Activated T-cell treated with anti-CD3 and anti-CD28 coated beads, Interleukin-2, amount 50 U/mL, for 24 hours (primary cell): Measurements from ENCODE around the gene GIT2.
"Not testable (repeated sequence)": the region's sequence is repeated elsewhere in the genome, so short reads cannot be mapped to it uniquely, and the experiment has no call there.

ENCODE experiments used
- DNase-seq: peaks from one replicate; pipeline ENCODE4 v3.0.0-alpha.2; 2020
- H3K27ac Mint-ChIP-seq: 2 replicates; pipeline ENCODE4 v1.8.0; 2020; ENCODE audit warnings: mild to moderate bottlenecking, mixed read lengths
- H3K27me3 Mint-ChIP-seq: 2 replicates; pipeline ENCODE4 v1.8.0; 2020; ENCODE audit warnings: mixed read lengths
- H3K36me3 Mint-ChIP-seq: 2 replicates; pipeline ENCODE4 v1.8.0; 2020; ENCODE audit warnings: low read depth, mixed read lengths
- H3K4me1 Mint-ChIP-seq: 2 replicates; pipeline ENCODE4 v1.8.0; 2020; ENCODE audit warnings: low read depth, mixed read lengths
- H3K4me3 Mint-ChIP-seq: 2 replicates; pipeline ENCODE4 v1.8.0; 2020; ENCODE audit warnings: mild to moderate bottlenecking, moderate library complexity, mixed read lengths
- H3K9me3 Mint-ChIP-seq: 2 replicates; pipeline ENCODE4 v1.8.0; 2020; ENCODE audit warnings: mixed read lengths

GIT2 gene

GRCh38 chr12:109997393-109997792 lies 1.2 kb upstream of the GIT2 start:
- Mint-ChIP-seq H3K4me1 (peaks cover 70% of the 10 kb centered on the region), H3K27me3 (no peaks in the 10 kb centered on the region), H3K4me3 (peak overlapping the region; percentile 99), H3K36me3 (peaks cover 38% of the 10 kb centered on the region), H3K9me3 (no peaks in the 10 kb centered on the region), H3K27ac (no peak overlapping the region)
- no peak for DNase-seq

- H3K9me3 Mint-ChIP-seq, result no peaks in the 10 kb centered on the region
- peaks cover 42% of the 10 kb centered on the region for H3K36me3 Mint-ChIP-seq
- H3K4me1 Mint-ChIP-seq, result peaks cover 68% of the 10 kb centered on the region
- H3K4me3 Mint-ChIP-seq, result peak overlapping the region; percentile 97
- H3K27ac Mint-ChIP-seq, result peak overlapping the region; percentile 94
- DNase-seq, result no peak
- no peaks in the 10 kb centered on the region for H3K27me3 Mint-ChIP-seq
Measured at GRCh38 chr12:109996483-109996853, 300 bp upstream of the GIT2 start.

DNA sequence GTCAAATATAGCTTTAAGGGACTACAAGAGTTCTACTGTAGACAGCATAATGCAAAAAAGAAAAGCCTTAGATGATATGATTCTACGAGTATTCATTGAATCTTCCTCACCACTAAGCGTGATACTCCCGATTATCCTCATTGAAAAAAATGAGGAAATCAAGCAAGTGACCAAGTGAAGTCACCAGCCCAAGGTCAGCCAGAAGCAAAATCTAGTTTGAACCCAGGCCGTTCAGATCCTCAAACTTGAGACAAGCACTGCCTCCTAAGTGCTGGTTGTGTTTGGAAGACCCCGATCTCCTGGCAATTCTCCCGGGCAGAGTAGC lies 845 bp downstream of the GIT2 start:
- no peaks in the 10 kb centered on the region for H3K27me3 Mint-ChIP-seq
- H3K4me3 Mint-ChIP-seq, result peak overlapping the region; percentile 97
- H3K27ac Mint-ChIP-seq, result peak overlapping the region; percentile 95
- H3K36me3 Mint-ChIP-seq, result peaks cover 53% of the 10 kb centered on the region
- no peak for DNase-seq
- H3K4me1 Mint-ChIP-seq, result peaks cover 65% of the 10 kb centered on the region
- H3K9me3 Mint-ChIP-seq, result no peaks in the 10 kb centered on the region

DNA sequence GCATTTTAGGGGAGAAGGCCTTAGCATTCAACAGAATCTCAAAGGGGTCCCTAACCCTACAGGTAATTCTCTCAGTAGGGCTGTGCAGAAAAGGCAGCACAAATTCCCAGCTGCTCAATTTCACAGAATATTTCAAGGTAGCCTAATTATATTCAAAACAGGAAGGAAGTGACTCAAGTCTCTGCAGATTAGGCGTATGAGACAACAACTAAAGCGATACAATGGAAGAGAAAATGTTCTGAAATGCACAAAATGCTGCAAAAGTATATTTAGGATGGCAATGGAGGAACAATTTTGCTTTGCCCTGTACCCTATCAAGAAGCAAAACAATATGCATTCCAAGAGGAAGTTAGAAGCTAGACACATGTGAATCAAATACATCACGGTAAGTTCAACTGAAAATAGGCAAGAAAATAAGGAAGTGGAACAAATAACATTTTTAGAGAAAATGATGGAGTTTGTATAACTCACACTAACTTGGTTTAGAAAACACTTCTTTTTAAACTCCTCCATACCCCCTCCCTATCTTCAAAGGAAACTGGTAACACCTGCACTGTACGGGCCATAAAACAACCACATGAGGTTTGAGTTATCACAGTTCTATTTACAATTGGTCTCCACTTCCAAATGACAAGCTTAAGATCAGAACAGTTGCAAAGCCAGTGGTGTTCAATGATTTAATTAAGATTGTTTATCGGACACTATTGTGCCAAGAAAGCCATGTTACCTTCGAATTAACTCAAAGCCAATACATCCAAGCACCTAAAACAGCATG lies 1.6 kb downstream of the GIT2 start:
- DNase-seq, result no peak
- Mint-ChIP-seq H3K36me3 (peaks cover 54% of the 10 kb centered on the region), H3K4me3 (peak overlapping the region; percentile 97), H3K27me3 (no peaks in the 10 kb centered on the region), H3K4me1 (peaks cover 68% of the 10 kb centered on the region), H3K27ac (peak overlapping the region; percentile 95), H3K9me3 (no peaks in the 10 kb centered on the region)

- peaks cover 72% of the 10 kb centered on the region for H3K4me1 Mint-ChIP-seq
Measured at GRCh38 chr12:109993091-109993490, 3.1 kb downstream of the GIT2 start.

GRCh38 chr12:109991586-109991985 lies 4.6 kb downstream of the GIT2 start:
- DNase-seq, result no peak
- Mint-ChIP-seq H3K36me3 (peaks cover 72% of the 10 kb centered on the region), H3K9me3 (no peaks in the 10 kb centered on the region), H3K4me1 (peaks cover 72% of the 10 kb centered on the region), H3K27ac (peak overlapping the region; percentile 64), H3K27me3 (no peaks in the 10 kb centered on the region), H3K4me3 (no peak overlapping the region)

More at GRCh38 chr12:109993091-109993490, 3.1 kb downstream of the GIT2 start:
- H3K27me3 Mint-ChIP-seq, result no peaks in the 10 kb centered on the region
- no peak for DNase-seq
- peak overlapping the region; percentile 73 for H3K27ac Mint-ChIP-seq
- no peaks in the 10 kb centered on the region for H3K9me3 Mint-ChIP-seq
- peaks cover 65% of the 10 kb centered on the region for H3K36me3 Mint-ChIP-seq
- H3K4me3 Mint-ChIP-seq, result peak overlapping the region; percentile 4

- H3K9me3 Mint-ChIP-seq, result no peaks in the 10 kb centered on the region
- H3K36me3 Mint-ChIP-seq, result peaks cover 81% of the 10 kb centered on the region
- no peak for DNase-seq
Measured at GRCh38 chr12:109989380-109989779, 6.8 kb downstream of the GIT2 start.

DNA sequence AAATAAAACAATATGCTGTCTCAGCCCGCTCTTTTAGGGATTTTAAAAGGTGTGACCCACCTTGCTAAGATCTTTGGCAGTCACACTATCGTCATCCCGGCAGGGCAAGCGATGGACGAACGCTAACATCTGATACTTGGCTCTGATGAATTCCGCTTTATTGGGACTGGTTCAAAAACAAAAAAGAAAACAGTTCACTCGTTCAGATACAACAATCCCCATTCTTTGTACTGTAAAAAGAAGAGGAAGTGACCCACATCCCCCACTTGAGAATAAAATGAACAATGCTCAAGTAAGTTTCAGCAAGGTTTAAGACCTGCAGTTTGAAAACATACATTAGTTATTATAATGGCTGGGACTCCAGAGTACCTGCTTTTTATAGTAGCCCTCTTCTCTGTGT lies 7.3 kb downstream of the GIT2 start:
- Mint-ChIP-seq H3K36me3 (peaks cover 80% of the 10 kb centered on the region), H3K4me1 (peaks cover 67% of the 10 kb centered on the region), H3K27ac (peak overlapping the region; percentile 76), H3K27me3 (no peaks in the 10 kb centered on the region), H3K9me3 (no peaks in the 10 kb centered on the region), H3K4me3 (no peak overlapping the region)
- no peak for DNase-seq

More at GRCh38 chr12:109989380-109989779, 6.8 kb downstream of the GIT2 start:
- H3K4me1 Mint-ChIP-seq, result peaks cover 69% of the 10 kb centered on the region
- no peaks in the 10 kb centered on the region for H3K27me3 Mint-ChIP-seq
- no peak overlapping the region for H3K4me3 Mint-ChIP-seq
- H3K27ac Mint-ChIP-seq, result peak overlapping the region; percentile 76

GRCh38 chr12:109988274-109988673 lies 7.9 kb downstream of the GIT2 start:
- H3K27me3 Mint-ChIP-seq, result no peaks in the 10 kb centered on the region
- peak overlapping the region; percentile 31 for H3K4me3 Mint-ChIP-seq
- peaks cover 67% of the 10 kb centered on the region for H3K4me1 Mint-ChIP-seq
- no peak for DNase-seq
- peaks cover 82% of the 10 kb centered on the region for H3K36me3 Mint-ChIP-seq
- H3K9me3 Mint-ChIP-seq, result no peaks in the 10 kb centered on the region
- peak overlapping the region; percentile 91 for H3K27ac Mint-ChIP-seq

GRCh38 chr12:109987615-109988014 lies 8.6 kb downstream of the GIT2 start:
- Mint-ChIP-seq H3K36me3 (peaks cover 82% of the 10 kb centered on the region), H3K4me3 (peak overlapping the region; percentile 31), H3K4me1 (peaks cover 64% of the 10 kb centered on the region), H3K9me3 (no peaks in the 10 kb centered on the region), H3K27ac (peak overlapping the region; percentile 91), H3K27me3 (no peaks in the 10 kb centered on the region)
- DNase-seq, result peak; percentile 52

DNA sequence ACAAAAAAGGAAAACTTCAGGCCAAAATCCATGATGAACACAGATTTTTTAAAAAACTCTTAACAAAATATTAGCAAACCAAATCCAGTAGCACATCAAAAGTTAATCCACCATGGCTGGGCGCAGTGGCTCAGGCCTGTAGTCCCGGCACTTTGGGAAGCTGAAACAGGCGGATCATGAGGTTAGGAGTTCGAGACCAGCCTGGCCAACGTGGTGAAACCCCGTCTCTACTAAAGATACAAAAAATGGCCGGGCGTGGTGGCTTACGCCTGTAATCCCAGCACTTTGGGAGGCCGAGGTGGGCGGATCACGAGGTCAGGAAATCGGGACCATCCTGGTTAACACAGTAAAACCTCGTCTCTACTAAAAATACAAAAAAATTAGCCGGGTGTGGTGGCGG lies 9.9 kb downstream of the GIT2 start:
- Mint-ChIP-seq H3K27ac (peak overlapping the region; percentile 73), H3K4me1 (peaks cover 64% of the 10 kb centered on the region), H3K36me3 (peaks cover 83% of the 10 kb centered on the region)
- not testable (repeated sequence) for H3K4me3 Mint-ChIP-seq, H3K27me3 Mint-ChIP-seq, H3K9me3 Mint-ChIP-seq, DNase-seq

- Mint-ChIP-seq H3K9me3 (no peaks in the 10 kb centered on the region), H3K27me3 (no peaks in the 10 kb centered on the region), H3K4me3 (no peak overlapping the region), H3K4me1 (peaks cover 68% of the 10 kb centered on the region), H3K36me3 (peaks cover 83% of the 10 kb centered on the region), H3K27ac (peak overlapping the region; percentile 77)
- DNase-seq, result no peak
Measured at GRCh38 chr12:109983432-109984142, 12.6 kb downstream of the GIT2 start.

DNA sequence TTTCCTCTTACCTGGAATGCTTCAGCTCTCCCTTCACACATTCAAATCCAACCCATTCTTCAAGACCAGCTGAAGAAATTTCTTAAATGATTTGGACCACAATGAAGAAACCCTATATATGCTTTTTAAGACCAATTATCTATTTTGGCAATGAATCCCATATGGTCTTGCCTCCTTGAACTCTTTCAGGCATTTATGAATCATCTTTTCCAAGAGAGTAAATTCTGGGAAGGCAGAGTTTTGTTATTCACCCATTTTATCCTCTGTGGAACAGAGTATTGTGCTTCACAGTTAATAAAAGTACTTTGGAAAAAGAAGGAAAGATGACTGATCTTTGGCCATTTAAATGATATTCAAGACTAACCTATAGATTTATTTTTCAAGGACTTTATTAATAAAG lies 14.0 kb downstream of the GIT2 start:
- DNase-seq, result no peak
- Mint-ChIP-seq H3K9me3 (no peaks in the 10 kb centered on the region), H3K4me1 (peaks cover 66% of the 10 kb centered on the region), H3K36me3 (peaks cover 83% of the 10 kb centered on the region), H3K27me3 (no peaks in the 10 kb centered on the region), H3K27ac (peak overlapping the region; percentile 95), H3K4me3 (peak overlapping the region; percentile 8)

DNA sequence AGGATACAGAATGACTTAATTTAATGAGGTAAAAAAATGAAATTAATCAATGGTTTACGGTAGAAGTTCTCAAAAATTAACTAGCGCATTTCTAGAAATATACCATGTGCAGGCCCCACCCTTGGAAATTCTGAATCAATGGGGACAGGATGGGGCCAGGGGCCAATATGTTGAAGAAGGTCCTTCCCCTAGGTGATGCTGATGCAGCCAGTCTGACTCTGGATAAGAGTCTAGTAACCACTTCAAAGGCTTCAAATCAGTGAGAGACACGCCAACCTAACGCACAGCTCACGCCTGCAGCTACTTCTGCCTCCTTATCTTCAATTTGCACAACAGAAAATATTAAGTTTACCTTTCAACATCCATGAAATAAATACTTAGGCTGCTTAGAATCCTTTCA lies 14.9 kb downstream of the GIT2 start:
- H3K4me3 Mint-ChIP-seq, result peak overlapping the region; percentile 42
- peak overlapping the region; percentile 95 for H3K27ac Mint-ChIP-seq
- peak; percentile 55 for DNase-seq
- no peaks in the 10 kb centered on the region for H3K27me3 Mint-ChIP-seq
- H3K9me3 Mint-ChIP-seq, result no peaks in the 10 kb centered on the region
- peaks cover 91% of the 10 kb centered on the region for H3K36me3 Mint-ChIP-seq
- H3K4me1 Mint-ChIP-seq, result peaks cover 69% of the 10 kb centered on the region

GRCh38 chr12:109972821-109973220 lies 23.3 kb downstream of the GIT2 start:
- Mint-ChIP-seq H3K4me3 (no peak overlapping the region), H3K27ac (peak overlapping the region; percentile 86), H3K9me3 (no peaks in the 10 kb centered on the region), H3K27me3 (no peaks in the 10 kb centered on the region), H3K4me1 (peaks cover 30% of the 10 kb centered on the region), H3K36me3 (peaks cover 79% of the 10 kb centered on the region)
- DNase-seq, result no peak
